Measurements from ENCODE around the gene KCNAB1.

The KCNAB1 gene

GRCh38 chr3:156252656-156253055 lies 132.3 kb downstream of the KCNAB1 start:
- Histone ChIP-seq H3K9me3 (ENCODE audit: low read length) (no peaks in the 10 kb centered on the region), H3K9me2 (ENCODE audit: low read depth, low read length) (no peaks in the 10 kb centered on the region)
- TF ChIP-seq, protein P1, sequence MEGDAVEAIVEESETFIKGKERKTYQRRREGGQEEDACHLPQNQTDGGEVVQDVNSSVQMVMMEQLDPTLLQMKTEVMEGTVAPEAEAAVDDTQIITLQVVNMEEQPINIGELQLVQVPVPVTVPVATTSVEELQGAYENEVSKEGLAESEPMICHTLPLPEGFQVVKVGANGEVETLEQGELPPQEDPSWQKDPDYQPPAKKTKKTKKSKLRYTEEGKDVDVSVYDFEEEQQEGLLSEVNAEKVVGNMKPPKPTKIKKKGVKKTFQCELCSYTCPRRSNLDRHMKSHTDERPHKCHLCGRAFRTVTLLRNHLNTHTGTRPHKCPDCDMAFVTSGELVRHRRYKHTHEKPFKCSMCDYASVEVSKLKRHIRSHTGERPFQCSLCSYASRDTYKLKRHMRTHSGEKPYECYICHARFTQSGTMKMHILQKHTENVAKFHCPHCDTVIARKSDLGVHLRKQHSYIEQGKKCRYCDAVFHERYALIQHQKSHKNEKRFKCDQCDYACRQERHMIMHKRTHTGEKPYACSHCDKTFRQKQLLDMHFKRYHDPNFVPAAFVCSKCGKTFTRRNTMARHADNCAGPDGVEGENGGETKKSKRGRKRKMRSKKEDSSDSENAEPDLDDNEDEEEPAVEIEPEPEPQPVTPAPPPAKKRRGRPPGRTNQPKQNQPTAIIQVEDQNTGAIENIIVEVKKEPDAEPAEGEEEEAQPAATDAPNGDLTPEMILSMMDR (IDR thresholded peaks at IDR 0.05; ENCODE audit: low read length) = no peak
- TF ChIP-seq EZH2 (IDR thresholded peaks at IDR 0.05; ENCODE audit: borderline replicate concordance, low read length) = no peak

DNA sequence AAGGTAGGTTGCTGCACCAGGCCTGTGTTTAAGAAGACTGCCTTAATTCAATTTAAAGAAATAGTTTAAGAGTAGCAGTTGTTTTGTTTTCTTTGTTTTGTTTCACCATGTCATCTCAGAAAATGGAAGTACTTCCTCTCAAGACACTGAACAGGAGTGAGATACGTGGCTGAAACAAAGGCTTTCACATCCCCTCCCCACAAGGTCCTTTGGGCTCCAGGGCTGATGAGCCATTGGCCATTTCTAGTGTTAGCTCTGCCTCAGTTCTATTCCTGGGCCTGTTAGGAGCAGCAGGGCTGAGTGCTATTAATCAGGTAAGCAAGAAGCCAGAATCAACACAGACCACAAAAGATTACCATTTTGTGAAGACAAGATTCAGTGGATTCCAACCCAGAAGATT lies 132.8 kb downstream of the KCNAB1 start:
- H4K20me1 ChIP-seq (ENCODE audit: insufficient read depth, low read length) = no peaks in the 10 kb centered on the region
- H3K27me3 ChIP-seq (ENCODE audit: insufficient read depth, low read length) = no peaks in the 10 kb centered on the region
- H3K4me2 ChIP-seq (ENCODE audit: low read length) = no peak overlapping the region
- no peak for TF ChIP-seq EZH2 (IDR thresholded peaks at IDR 0.05; ENCODE audit: borderline replicate concordance, low read length)
- TF ChIP-seq, protein P1 (IDR thresholded peaks at IDR 0.05; ENCODE audit: low read length) = no peak
- H3K9ac ChIP-seq (ENCODE audit: low read length) = no peak overlapping the region
- H3K36me3 ChIP-seq (ENCODE audit: insufficient read depth, low read length) = no peaks in the 10 kb centered on the region
- H3K79me2 ChIP-seq (ENCODE audit: insufficient read depth, low read length) = no peaks in the 10 kb centered on the region
- no peaks in the 10 kb centered on the region for H3K4me1 ChIP-seq (ENCODE audit: insufficient read depth, low read length, severe bottlenecking)
- no peak overlapping the region for H3K27ac ChIP-seq (ENCODE audit: low read depth, low read length, poor library complexity, severe bottlenecking)
- no peak overlapping the region for H3K4me3 ChIP-seq (ENCODE audit: low read depth, low read length, poor library complexity, severe bottlenecking)
- H3K9me3 ChIP-seq (ENCODE audit: low read length) = no peaks in the 10 kb centered on the region
- no peaks in the 10 kb centered on the region for H3K9me2 ChIP-seq (ENCODE audit: low read depth, low read length)
- H2AFZ ChIP-seq (ENCODE audit: low read length) = no peak overlapping the region
- H3F3A ChIP-seq (ENCODE audit: insufficient read depth, low read length) = no peaks in the 10 kb centered on the region

More at GRCh38 chr3:156252656-156253055, 132.3 kb downstream of the KCNAB1 start:
- Histone ChIP-seq H3K4me1 (ENCODE audit: insufficient read depth, low read length, severe bottlenecking) (no peaks in the 10 kb centered on the region), H3K79me2 (ENCODE audit: insufficient read depth, low read length) (no peaks in the 10 kb centered on the region), H3F3A (ENCODE audit: insufficient read depth, low read length) (no peaks in the 10 kb centered on the region), H3K27ac (ENCODE audit: low read depth, low read length, poor library complexity, severe bottlenecking) (no peak overlapping the region), H4K20me1 (ENCODE audit: insufficient read depth, low read length) (no peaks in the 10 kb centered on the region), H2AFZ (ENCODE audit: low read length) (no peak overlapping the region), H3K27me3 (ENCODE audit: insufficient read depth, low read length) (no peaks in the 10 kb centered on the region), H3K9ac (ENCODE audit: low read length) (no peak overlapping the region), H3K36me3 (ENCODE audit: insufficient read depth, low read length) (no peaks in the 10 kb centered on the region), H3K4me3 (ENCODE audit: low read depth, low read length, poor library complexity, severe bottlenecking) (no peak overlapping the region), H3K4me2 (ENCODE audit: low read length) (no peak overlapping the region)

DNA sequence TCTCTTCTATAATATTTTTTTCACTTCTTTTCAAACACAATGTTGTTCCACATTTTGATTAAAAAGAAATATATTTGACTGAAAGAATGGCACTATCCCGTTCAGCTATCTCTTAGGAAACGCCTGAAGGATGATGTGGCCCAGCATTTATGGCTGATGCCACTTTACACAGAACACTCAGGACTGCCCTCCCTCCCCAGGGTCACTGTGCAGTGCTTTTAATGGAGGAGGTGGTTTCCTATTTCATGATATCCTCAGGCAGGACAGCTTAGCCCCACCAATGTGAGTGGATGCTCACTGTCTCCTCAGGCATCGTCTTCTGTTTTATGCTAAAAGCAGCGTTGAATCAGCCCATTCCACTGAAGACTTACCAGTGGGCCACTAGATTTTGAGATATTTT lies 135.9 kb downstream of the KCNAB1 start:
- Histone ChIP-seq H3K27ac (ENCODE audit: low read depth, low read length, poor library complexity, severe bottlenecking) (no peak overlapping the region), H4K20me1 (ENCODE audit: insufficient read depth, low read length) (no peaks in the 10 kb centered on the region), H3F3A (ENCODE audit: insufficient read depth, low read length) (no peaks in the 10 kb centered on the region), H3K9ac (ENCODE audit: low read length) (no peak overlapping the region), H3K27me3 (ENCODE audit: insufficient read depth, low read length) (no peaks in the 10 kb centered on the region), H3K36me3 (ENCODE audit: insufficient read depth, low read length) (no peaks in the 10 kb centered on the region), H3K9me2 (ENCODE audit: low read depth, low read length) (no peaks in the 10 kb centered on the region), H2AFZ (ENCODE audit: low read length) (no peak overlapping the region), H3K4me1 (ENCODE audit: insufficient read depth, low read length, severe bottlenecking) (no peaks in the 10 kb centered on the region), H3K4me2 (ENCODE audit: low read length) (no peak overlapping the region), H3K9me3 (ENCODE audit: low read length) (no peaks in the 10 kb centered on the region), H3K4me3 (ENCODE audit: low read depth, low read length, poor library complexity, severe bottlenecking) (no peak overlapping the region), H3K79me2 (ENCODE audit: insufficient read depth, low read length) (no peaks in the 10 kb centered on the region)
- no peak for TF ChIP-seq EZH2 (IDR thresholded peaks at IDR 0.05; ENCODE audit: borderline replicate concordance, low read length)
- TF ChIP-seq, protein P1 (IDR thresholded peaks at IDR 0.05; ENCODE audit: low read length) = no peak
